Stimulated activated CD8-positive, alpha-beta memory T cell treated with anti-CD3 and anti-CD28 coated beads, Interleukin-4, amount 100 ng/mL, for 24 hours (primary cell): ENCODE data around the gene ZSCAN30.

ENCODE experiments used
- DNase-seq: peaks from one replicate; pipeline ENCODE4 v3.0.0-alpha.2; 2020; ENCODE audit warnings: low read depth

The ZSCAN30 gene

GRCh38 chr18:35278969-35279368, 11.1 kb downstream of the ZSCAN30 start:
- no peak for DNase-seq

- no peak for DNase-seq
Measured at GRCh38 chr18:35278085-35278484, 11.9 kb downstream of the ZSCAN30 start.

- DNase-seq: no peak
Measured at GRCh38 chr18:35277633-35278032, 12.4 kb downstream of the ZSCAN30 start.

- no peak for DNase-seq
Measured at GRCh38 chr18:35276267-35276666, 13.8 kb downstream of the ZSCAN30 start.

GRCh38 chr18:35271656-35272055, 18.4 kb downstream of the ZSCAN30 start:
- no peak for DNase-seq

GRCh38 chr18:35268821-35269220, 21.2 kb downstream of the ZSCAN30 start:
- no peak for DNase-seq

GRCh38 chr18:35267809-35268208, 22.2 kb downstream of the ZSCAN30 start:
- no peak for DNase-seq

- peak; percentile 62 for DNase-seq
Measured at GRCh38 chr18:35267161-35267651, 22.8 kb downstream of the ZSCAN30 start.

- DNase-seq: no peak
Measured at GRCh38 chr18:35264409-35264808, 25.6 kb downstream of the ZSCAN30 start.

GRCh38 chr18:35256947-35257346, 33.1 kb downstream of the ZSCAN30 start:
- DNase-seq: no peak

- no peak for DNase-seq
Measured at GRCh38 chr18:35253655-35254287, 36.3 kb downstream of the ZSCAN30 start.

GRCh38 chr18:35252466-35252865, 37.6 kb downstream of the ZSCAN30 start:
- DNase-seq: no peak

- no peak for DNase-seq
Measured at GRCh38 chr18:35248429-35248828, 41.6 kb downstream of the ZSCAN30 start.

GRCh38 chr18:35247412-35248249, 42.4 kb downstream of the ZSCAN30 start:
- no peak for DNase-seq

GRCh38 chr18:35246831-35247230, 43.2 kb downstream of the ZSCAN30 start:
- no peak for DNase-seq

GRCh38 chr18:35245719-35246317, 44.2 kb downstream of the ZSCAN30 start:
- DNase-seq: no peak

- no peak for DNase-seq
Measured at GRCh38 chr18:35244671-35245070, 45.4 kb downstream of the ZSCAN30 start.

GRCh38 chr18:35242426-35242825, 47.6 kb downstream of the ZSCAN30 start:
- DNase-seq: no peak

- no peak for DNase-seq
Measured at GRCh38 chr18:35241448-35241804, 48.6 kb downstream of the ZSCAN30 start.

- peak; percentile 96 for DNase-seq
Measured at GRCh38 chr18:35240664-35241447, 49.2 kb downstream of the ZSCAN30 start, which contains the start of gene ZNF397. ZNF397 (plus strand) TSS chr18:35241034; CDS start chr18:35242471, 1,437 bp downstream.

GRCh38 chr18:35239314-35239713, 50.7 kb downstream of the ZSCAN30 start:
- no peak for DNase-seq
